Measurements from ENCODE around the gene SYNGR3. TPM values are rescaled to one million over a fixed set of nuclear protein-coding genes. Genes with fewer than 3 reads are reported as not detected.

SYNGR3 gene
- total and polyA plus RNA-seq, 2 of the 13 experiments (the other 11 are each of a cell fraction or from before 2014, with no cell fraction given): 0.97 to 5.7 TPM

GRCh38 chr16:1990351-1991134, 773 bp downstream of the SYNGR3 start (continued):
- no peak for TF ChIP-seq AFF4 (CRISPR knock-in tag; IDR thresholded peaks at IDR 0.05)
- TF ChIP-seq ZFP90 (CRISPR knock-in tag; IDR thresholded peaks at IDR 0.05; ENCODE audit: borderline replicate concordance): no peak
- TF ChIP-seq ARID3A (IDR thresholded peaks at IDR 0.05; ENCODE audit: low read depth, low read length): no peak
- no peak for TF ChIP-seq ZNF513 (CRISPR knock-in tag; conservative IDR thresholded peaks at IDR 0.05)
- no peak for TF ChIP-seq IRF9 (CRISPR knock-in tag; IDR thresholded peaks at IDR 0.05; ENCODE audit: borderline replicate concordance)
- TF ChIP-seq ZBTB2 (CRISPR knock-in tag; IDR thresholded peaks at IDR 0.05; ENCODE audit: low read depth): no peak
- TF ChIP-seq RBM39 (IDR thresholded peaks at IDR 0.05; ENCODE audit: low read depth, low read length, poor library complexity, severe bottlenecking): no peak
- no peak for TF ChIP-seq ZNF280D (CRISPR knock-in tag; IDR thresholded peaks at IDR 0.05)
- no peak for TF ChIP-seq ZNF883 (CRISPR knock-in tag; IDR thresholded peaks at IDR 0.05; ENCODE audit: not compliant biosample characterization)
- TF ChIP-seq ETV5 (CRISPR knock-in tag; IDR thresholded peaks at IDR 0.05; ENCODE audit: borderline replicate concordance): peak; percentile 30; the same call in 1 of the 2 replicates
- TF ChIP-seq RFXANK (CRISPR knock-in tag; IDR thresholded peaks at IDR 0.05): no peak
- peak; percentile 44; the same call in 1 of the 2 replicates for TF ChIP-seq HNF1B (CRISPR knock-in tag; IDR thresholded peaks at IDR 0.05)

Data from HepG2 (cell line).